ENCODE results near the gene BRIX1. TPM values are rescaled to one million over a fixed set of nuclear protein-coding genes. Genes with fewer than 3 reads are reported as not detected.
A peak's percentile ranks its signal among the peaks of the same experiment; 100 is the strongest.

The BRIX1 gene
- total and polyA plus RNA-seq, 9 of the 15 experiments (the other 6 are each of a cell fraction or from before 2014, with no cell fraction given) = 115 to 193 (median 159) TPM

DNA sequence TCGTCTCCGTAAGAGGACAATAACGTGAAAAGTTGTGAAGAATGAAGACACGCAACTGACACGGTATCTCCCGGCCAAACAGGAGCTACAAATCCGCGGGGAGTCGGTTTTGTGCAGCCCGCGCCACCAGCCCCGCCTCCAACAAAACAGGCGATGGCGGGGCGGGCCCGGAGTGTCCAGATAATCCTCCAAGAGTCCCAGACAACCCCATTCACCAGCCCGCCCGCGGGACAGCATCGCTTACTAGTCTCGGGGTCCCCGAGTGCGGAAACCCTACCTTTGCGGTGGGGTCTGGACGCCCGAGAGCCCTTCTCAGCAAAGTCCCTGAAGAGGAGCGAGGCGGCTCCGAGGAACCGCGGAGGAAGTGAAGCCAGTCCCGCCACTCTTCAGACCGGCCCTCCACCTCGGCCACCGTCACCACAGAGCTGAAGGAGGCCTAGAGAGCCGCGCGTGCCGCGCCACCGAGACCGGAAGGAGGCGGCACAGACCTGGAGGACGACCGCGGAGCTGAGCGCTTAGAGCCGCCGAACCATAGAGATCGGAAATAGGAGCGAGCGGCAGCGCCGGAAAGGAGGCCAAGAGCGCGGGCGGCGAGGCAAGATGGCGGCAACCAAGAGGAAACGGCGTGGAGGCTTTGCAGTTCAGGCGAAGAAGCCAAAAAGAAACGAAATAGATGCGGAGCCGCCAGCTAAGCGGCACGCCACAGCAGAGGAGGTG is at the start of gene BRIX1, which contains the start of gene RAD1 (continued):
- TF ChIP-seq AFF1 (IDR thresholded peaks at IDR 0.05; ENCODE audit: low read depth in 1 of 2, partially characterized antibody in 2 of 2) = peak in 1 of 2 experiments; percentile 64
- TF ChIP-seq, protein P1, sequence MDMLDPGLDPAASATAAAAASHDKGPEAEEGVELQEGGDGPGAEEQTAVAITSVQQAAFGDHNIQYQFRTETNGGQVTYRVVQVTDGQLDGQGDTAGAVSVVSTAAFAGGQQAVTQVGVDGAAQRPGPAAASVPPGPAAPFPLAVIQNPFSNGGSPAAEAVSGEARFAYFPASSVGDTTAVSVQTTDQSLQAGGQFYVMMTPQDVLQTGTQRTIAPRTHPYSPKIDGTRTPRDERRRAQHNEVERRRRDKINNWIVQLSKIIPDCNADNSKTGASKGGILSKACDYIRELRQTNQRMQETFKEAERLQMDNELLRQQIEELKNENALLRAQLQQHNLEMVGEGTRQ (CRISPR knock-in tag; IDR thresholded peaks at IDR 0.05) = no peak
- peak; percentile 57; the same call in 1 of the 2 replicates for TF ChIP-seq EP300 (IDR thresholded peaks at IDR 0.05; ENCODE audit: low read length)
- TF ChIP-seq ZNF507 (tag; conservative IDR thresholded peaks at IDR 0.05) = no peak
- TF ChIP-seq FOXP1 (CRISPR knock-in tag; IDR thresholded peaks at IDR 0.05) = no peak
- 0 out of 2 replicates have a peak, but pooled peaks have one; percentile 6 for TF ChIP-seq TRIM28 (IDR thresholded peaks at IDR 0.05)
- TF ChIP-seq ZNF217 (CRISPR knock-in tag; IDR thresholded peaks at IDR 0.05) = no peak
- peak; percentile 99 for TF ChIP-seq ETV1 (tag; conservative IDR thresholded peaks at IDR 0.05; ENCODE audit: low read depth)
- TF ChIP-seq PHTF2 (CRISPR knock-in tag; IDR thresholded peaks at IDR 0.05) = no peak
- peak; percentile 63; the same call in 1 of the 2 replicates for TF ChIP-seq ZNF431 (CRISPR knock-in tag; IDR thresholded peaks at IDR 0.05)
- TF ChIP-seq, protein P2, sequence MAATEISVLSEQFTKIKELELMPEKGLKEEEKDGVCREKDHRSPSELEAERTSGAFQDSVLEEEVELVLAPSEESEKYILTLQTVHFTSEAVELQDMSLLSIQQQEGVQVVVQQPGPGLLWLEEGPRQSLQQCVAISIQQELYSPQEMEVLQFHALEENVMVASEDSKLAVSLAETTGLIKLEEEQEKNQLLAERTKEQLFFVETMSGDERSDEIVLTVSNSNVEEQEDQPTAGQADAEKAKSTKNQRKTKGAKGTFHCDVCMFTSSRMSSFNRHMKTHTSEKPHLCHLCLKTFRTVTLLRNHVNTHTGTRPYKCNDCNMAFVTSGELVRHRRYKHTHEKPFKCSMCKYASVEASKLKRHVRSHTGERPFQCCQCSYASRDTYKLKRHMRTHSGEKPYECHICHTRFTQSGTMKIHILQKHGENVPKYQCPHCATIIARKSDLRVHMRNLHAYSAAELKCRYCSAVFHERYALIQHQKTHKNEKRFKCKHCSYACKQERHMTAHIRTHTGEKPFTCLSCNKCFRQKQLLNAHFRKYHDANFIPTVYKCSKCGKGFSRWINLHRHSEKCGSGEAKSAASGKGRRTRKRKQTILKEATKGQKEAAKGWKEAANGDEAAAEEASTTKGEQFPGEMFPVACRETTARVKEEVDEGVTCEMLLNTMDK (IDR thresholded peaks at IDR 0.05; ENCODE audit: borderline replicate concordance, insufficient read depth, low read depth, low read length, poor library complexity, severe bottlenecking) = no peak
- TF ChIP-seq TBL1XR1 (IDR thresholded peaks at IDR 0.05; ENCODE audit: low read length in 2 of 2) = peak; percentile 50 to 68; a peak in 2 of 4 replicates
- TF ChIP-seq E2F1 (CRISPR knock-in tag; IDR thresholded peaks at IDR 0.05) = 0 out of 2 replicates have a peak, but pooled peaks have one; percentile 39
- no peak for TF ChIP-seq ILF3 (IDR thresholded peaks at IDR 0.05; ENCODE audit: borderline replicate concordance)
- no peak for TF ChIP-seq SMARCB1 (IDR thresholded peaks at IDR 0.05; ENCODE audit: insufficient read length, low read depth)
- TF ChIP-seq ZNF644 (tag; IDR thresholded peaks at IDR 0.05; ENCODE audit: low read depth) = no peak
- TF ChIP-seq NONO (IDR thresholded peaks at IDR 0.05; ENCODE audit: low read depth in 2 of 2, low read length in 1 of 2) = peak in 1 of 2 experiments; percentile 49; a peak in 1 of 4 replicates
- no peak for TF ChIP-seq CEBPB (tag; IDR thresholded peaks at IDR 0.05)
- no peak; the same call in 1 of the 2 replicates for TF ChIP-seq MIER1 (IDR thresholded peaks at IDR 0.05; ENCODE audit: low read depth)

Data from K562 (cell line).